ENCODE measurements around the gene P3H3.

DNA sequence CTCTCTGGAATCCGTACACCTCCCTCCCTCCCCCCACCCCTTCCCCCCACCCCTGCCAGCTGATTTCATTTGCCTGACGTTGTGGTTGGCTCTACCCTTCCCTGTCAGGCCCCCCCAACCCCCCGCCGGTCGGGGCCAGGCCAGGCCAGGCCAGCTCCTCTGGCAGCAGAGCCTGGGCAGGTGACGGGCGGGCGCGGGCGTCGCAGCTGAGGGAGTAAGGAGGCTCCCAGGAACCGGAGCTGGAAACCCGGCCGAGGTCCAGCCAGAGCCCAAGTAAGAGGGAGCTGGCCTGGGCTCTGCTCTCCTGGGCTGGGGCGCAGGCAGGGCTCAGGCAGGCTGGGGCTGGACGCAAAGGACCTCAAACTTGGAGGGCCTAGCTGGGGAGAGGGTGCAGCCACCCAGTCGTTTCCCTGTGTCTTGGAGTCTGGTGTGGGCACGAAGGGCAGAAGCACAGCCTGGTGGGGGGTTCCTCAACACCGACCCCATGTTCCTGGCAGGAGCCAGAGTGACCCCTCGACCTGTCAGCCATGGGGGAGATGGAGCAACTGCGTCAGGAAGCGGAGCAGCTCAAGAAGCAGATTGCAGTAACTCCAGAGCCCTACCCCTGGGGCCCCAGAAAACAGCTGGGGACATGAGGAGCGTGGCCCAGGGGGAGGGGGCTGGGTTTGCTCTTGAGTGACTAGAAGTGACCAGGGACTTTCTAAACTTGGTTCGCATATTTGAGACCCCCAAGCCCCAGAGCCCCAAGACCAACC, 12.7 kb downstream of the P3H3 start, which contains the start of gene GNB3:
- TF ChIP-seq, protein P1, sequence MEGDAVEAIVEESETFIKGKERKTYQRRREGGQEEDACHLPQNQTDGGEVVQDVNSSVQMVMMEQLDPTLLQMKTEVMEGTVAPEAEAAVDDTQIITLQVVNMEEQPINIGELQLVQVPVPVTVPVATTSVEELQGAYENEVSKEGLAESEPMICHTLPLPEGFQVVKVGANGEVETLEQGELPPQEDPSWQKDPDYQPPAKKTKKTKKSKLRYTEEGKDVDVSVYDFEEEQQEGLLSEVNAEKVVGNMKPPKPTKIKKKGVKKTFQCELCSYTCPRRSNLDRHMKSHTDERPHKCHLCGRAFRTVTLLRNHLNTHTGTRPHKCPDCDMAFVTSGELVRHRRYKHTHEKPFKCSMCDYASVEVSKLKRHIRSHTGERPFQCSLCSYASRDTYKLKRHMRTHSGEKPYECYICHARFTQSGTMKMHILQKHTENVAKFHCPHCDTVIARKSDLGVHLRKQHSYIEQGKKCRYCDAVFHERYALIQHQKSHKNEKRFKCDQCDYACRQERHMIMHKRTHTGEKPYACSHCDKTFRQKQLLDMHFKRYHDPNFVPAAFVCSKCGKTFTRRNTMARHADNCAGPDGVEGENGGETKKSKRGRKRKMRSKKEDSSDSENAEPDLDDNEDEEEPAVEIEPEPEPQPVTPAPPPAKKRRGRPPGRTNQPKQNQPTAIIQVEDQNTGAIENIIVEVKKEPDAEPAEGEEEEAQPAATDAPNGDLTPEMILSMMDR (IDR thresholded peaks at IDR 0.05): no peak
- no peak for TF ChIP-seq POLR2A (IDR thresholded peaks at IDR 0.05)
- no peak for TF ChIP-seq EP300 (IDR thresholded peaks at IDR 0.05)
